GM12891 (cell line): ENCODE data around the gene LYZL4.

Experiments used
- PAX5 ChIP-seq: IDR thresholded peaks from 2 replicates; pipeline ENCODE4 v1.6.1; 2011; ENCODE audit warnings: low read length, moderate library complexity, mild to moderate bottlenecking; ENCODE audit not compliant: insufficient read depth, severe bottlenecking
- POLR2A ChIP-seq: IDR thresholded peaks from 2 replicates; pipeline ENCODE4 v1.6.1; 2011; ENCODE audit warnings: low read depth, low read length, control low read depth
- POLR2AphosphoS5 ChIP-seq: IDR thresholded peaks from 2 replicates; pipeline ENCODE4 v1.6.1; 2011; ENCODE audit warnings: low read depth, low read length, control low read depth
- POU2F2 ChIP-seq: IDR thresholded peaks from 2 replicates; pipeline ENCODE4 v1.6.1; 2011; ENCODE audit warnings: low read depth, mild to moderate bottlenecking, control low read depth, low read length, moderate library complexity
- SPI1 ChIP-seq: IDR thresholded peaks from 2 replicates; pipeline ENCODE4 v1.6.1; 2011; ENCODE audit warnings: low read depth, low read length, control low read depth
- TAF1 ChIP-seq: IDR thresholded peaks from 2 replicates; pipeline ENCODE4 v1.6.1; 2011; ENCODE audit warnings: low read depth, low read length, control low read depth

DNA sequence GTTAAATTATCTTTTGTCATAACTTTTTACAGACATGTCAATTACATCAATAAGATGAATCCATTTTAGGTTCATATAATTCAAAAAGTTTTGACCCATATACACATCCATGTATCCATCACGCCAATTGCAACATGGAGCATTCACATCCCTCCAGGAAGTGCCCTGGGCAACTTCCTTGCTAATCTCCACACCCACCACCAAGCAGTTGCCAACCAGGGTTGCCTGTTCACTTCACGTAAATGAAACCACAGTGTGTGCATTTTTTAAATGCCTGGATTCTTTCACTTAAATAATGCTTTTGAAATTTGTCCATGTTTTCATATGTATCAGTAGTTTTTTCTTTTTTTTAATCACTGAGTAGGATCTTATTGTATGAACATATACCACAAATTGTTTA lies 40.7 kb upstream of the LYZL4 start:
- TF ChIP-seq POLR2A (no peak), POLR2AphosphoS5 (no peak), TAF1 (no peak), SPI1 (no peak), POU2F2 (no peak), PAX5 (no peak)
